Measurements from ENCODE around the gene OR4L1.
"Not testable (repeated sequence)": the region's sequence is repeated elsewhere in the genome, so short reads cannot be mapped to it uniquely, and the experiment has no call there.

OR4L1 gene, protein sequence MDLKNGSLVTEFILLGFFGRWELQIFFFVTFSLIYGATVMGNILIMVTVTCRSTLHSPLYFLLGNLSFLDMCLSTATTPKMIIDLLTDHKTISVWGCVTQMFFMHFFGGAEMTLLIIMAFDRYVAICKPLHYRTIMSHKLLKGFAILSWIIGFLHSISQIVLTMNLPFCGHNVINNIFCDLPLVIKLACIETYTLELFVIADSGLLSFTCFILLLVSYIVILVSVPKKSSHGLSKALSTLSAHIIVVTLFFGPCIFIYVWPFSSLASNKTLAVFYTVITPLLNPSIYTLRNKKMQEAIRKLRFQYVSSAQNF

DNA sequence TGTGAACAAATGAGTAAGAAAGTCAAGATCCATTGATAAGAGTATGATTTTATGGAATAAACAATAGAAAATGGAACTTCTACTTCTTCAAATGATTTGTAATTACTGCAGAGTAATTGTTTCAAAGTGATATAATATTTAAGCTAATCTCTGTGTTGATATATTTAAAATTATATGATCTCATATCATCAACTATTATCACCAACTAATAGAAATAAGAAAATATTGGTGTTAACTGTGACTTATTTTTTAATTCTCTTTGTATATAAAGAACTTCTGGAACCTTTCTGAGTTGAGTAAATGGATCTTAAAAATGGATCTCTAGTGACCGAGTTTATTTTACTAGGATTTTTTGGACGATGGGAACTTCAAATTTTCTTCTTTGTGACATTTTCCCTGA, at the start of gene OR4L1:
Gene OR4L1, plus strand, starts transcription at position 301 of the 400 bp plus-strand sequence. Its CDS starts 0 bp downstream, at position 301.
- DNase-seq (ENCODE audit: low read depth in 3 of 3): no peak

DNA sequence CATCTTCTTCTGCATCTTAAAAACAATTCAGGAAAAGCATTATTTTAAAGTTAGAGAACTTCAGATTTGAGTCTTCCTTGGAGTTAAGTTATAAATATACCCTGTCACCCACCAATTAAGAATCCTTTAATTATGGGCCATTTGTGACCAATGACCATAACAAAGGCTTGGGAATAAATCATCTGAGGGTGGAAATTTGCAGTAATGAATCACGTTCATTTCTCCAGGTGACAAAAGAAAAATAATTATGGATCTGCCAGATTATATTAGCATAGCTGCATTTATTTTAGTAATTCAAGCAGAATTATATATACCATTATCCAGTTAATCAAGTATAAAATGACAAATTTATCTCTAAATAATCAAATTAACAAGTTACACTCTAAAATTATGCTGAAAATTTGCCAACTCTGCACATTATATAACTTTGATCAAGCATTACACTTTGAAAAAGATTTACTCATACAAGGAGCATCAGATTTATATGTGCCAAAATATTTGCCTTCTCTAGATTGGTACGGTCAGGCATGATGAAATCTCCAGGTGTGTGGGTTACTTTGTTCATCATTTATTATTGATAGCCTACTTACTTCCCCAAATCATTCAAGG, 40.5 kb upstream of the OR4L1 start, which contains the start of gene OR4K14:
Gene OR4K14, minus strand, starts transcription at position 51 of the 609 bp plus-strand sequence. CDS start 4,114 bp downstream, outside the sequence.
- no peak for DNase-seq (ENCODE audit: low read depth in 3 of 3)

DNA sequence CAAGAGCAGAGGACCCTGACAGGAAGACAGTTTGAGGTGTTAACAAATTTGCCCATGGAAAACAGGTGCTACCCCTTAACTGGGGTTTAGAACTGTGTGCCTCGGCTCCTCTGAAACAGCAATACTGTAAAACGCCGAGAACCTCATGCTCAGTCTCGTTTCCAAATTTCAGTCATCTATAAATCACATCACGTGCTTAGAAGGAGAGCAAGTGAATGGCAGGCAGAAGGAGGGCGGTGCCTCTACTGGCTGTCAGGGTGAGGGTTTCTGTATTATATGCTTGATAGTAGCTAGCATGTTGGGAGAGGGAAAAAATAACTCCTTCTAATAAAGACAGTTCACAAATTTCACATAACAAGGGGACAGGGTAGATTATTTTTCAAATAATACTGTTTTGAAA, 28.8 kb upstream of the OR4L1 start:
- DNase-seq (ENCODE audit: low read depth in 3 of 3): no peak

DNA sequence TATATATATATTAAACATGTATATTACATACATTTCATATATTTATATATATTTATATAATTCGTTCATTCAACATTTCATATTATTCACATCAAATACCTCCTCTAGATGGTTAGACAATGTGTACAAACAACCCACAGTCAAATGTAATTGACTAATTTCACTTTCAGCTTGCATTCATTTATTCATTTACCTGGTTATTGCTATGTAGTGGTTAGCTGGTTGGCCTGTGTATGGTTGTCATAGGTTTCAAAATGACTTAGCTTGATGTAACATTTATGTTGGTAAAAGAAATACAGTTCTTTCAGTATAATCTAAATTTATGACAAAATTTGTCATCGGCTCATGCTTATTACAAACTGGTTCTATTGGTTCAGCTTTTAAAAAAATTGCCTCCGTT, 24.4 kb upstream of the OR4L1 start:
- DNase-seq (ENCODE audit: low read depth in 3 of 3): no peak

DNA sequence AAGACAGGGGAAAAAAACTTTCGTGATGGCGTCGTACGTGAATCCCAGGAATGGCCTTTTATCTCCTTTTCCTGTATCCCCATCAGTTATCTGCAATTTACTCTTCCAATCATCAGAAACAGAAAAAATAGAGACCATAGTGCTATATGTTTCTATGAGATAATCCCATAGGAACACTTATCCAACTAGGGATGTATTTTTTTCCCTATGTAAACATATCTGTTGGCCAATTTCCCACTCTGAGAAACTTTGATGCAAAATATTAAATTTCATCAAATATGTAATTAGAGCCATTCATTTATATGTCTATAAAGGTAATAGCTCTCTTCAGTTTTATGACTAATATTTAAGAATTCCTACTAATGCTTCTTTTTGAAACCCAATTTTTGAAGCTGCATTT, 23.9 kb upstream of the OR4L1 start, which contains the start of gene OR4K13:
Gene OR4K13, minus strand, starts transcription at position 101 of the 400 bp plus-strand sequence. CDS start 1,280 bp downstream, outside the sequence.
- no peak for DNase-seq (ENCODE audit: low read depth in 3 of 3)

DNA sequence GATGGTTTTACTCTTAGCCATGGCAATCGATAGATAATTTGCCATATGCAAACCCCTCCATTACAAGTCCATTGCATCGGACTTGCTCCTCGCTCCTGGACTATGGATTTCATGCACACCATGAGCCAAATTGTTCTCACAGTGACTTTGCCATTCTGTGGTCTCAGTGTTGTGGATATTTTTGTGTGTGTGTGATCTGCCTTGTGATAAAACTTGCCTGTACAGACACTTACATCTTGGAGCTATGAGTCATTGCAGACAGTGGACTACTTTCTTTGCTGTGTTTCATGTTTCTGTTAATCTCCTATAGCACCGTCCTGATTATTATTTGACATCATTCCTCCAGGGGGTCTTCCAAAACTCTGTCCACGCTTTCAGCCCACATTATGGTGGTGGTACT, 15.6 kb upstream of the OR4L1 start:
- DNase-seq (ENCODE audit: low read depth in 3 of 3): no peak

DNA sequence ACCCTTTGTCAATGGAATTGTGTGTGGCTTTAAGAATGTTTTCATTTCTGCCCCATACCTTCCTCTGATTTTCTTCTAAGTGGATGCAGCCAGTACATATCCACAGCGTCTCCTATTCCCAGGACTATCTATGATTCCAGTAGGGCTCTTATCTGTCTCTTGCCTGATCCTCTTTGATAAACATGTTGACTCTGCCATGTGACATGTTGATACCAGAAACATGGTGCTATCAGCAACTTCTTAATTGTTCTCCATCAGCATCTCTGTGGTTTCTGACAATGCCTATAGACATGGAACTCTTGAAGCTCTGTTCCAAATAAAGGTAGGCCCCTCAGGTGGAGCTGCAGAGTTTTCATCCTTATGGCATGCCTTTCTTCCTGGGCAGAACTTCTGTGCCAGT, 11.6 kb upstream of the OR4L1 start:
- no peak for DNase-seq (ENCODE audit: low read depth in 3 of 3)

DNA sequence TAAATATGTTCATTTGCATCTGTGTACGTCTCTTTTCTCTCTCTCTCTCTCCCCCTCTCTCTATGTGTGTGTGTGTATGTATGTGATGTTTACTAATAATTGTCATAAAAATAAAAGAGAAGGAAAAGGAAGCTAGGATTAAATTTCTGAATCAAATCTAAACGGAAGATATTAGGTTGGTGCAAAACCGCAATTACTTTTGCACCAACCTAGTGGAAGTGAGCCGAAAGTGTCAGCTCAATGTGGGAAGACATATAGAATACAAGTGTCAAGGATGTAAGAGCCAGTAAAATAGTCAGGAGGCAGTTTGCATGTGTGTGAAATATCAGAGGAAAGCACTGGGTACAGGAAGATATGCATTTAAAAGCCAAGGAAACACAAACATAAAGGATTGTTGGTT, 32.2 kb downstream of the OR4L1 start:
- no peak for DNase-seq (ENCODE audit: low read depth in 3 of 3)

DNA sequence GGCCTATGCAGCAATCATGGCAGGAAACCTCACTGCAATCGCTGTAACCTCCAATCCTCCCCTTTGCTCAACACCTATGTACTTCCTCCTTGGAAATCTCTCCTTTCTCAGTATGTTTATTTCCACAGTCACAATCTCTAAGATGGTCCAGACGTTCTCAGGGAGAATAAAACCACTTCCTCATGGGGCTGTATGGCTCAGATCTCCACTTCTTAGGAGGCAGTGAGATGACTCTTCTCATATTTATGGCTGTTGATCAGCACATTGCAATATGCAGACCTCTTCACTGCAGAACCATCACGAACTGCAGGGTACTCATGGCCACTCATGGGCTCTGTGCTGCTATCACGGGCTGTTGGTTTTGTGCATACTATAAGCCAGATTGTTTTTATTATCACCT, 33.6 kb downstream of the OR4L1 start:
- DNase-seq (ENCODE audit: low read depth in 3 of 3): no peak

DNA sequence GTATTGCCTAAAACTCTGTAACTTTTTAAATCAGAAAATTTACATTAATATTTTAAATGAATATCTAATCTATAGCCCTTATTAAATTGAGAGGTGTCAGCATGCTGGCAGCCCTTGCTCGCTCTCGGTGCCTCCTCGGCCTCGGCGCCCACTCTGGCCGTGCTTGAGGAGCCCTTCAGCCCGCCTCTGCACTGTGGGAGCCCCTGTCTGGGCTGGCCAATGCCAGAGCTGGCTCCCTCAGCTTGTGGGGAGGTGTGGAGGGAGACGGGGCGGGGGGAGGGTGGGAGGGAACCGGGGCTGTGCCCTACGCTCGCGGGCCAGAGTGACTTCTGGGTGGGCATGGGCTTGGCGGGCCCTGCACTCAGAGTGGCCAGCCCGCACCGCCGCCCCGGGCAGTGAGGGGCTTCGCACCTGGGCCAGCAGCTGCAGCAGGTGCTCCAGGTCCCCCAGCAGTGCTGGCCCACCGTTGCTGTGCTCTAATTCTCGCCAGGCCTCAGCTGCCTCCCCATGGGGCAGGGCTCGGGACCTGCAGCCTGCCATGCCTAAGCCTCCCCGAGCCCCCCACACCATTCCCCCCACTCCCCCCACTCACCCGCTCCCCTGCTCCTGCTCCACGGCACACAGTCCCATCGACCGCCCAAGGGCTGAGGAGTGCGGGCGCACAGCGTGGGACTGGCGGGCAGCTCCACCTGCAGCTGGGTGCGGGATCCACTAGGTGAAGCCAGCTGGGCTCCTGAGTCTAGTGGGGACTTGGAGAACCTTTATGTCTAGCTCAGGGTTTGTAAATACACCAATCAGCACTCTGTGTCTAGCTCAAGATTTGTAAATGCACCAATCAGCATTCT, 39.3 kb downstream of the OR4L1 start:
- DNase-seq (ENCODE audit: low read depth in 3 of 3): not testable (repeated sequence)

DNA sequence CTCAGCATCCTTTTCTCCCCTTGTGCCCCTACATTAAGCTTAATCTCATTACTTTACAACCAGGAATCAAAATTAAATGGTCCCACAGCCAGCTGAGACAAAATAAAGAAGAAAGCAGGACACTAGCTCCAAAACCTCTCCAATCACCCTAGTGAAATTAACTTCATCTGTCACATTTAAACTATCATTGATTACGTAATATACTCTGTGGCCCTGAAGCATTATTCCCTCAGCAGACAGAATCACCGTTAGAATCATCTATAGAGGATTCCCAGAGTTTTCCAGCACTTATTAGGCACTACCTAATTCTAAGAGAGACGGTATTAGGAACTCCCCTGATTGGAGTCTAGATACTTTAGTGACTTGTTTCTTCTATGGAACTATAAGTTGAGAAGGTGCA, 50.6 kb downstream of the OR4L1 start, which contains the start of gene OR4K17:
Gene OR4K17, plus strand, starts transcription at position 302 of the 400 bp plus-strand sequence. CDS start 6,761 bp downstream, outside the sequence.
- DNase-seq (ENCODE audit: low read depth in 3 of 3): no peak

Measured in stimulated activated CD4-positive, alpha-beta T cell treated with anti-CD3 and anti-CD28 coated beads, TNF-alpha, amount 100 ng/mL, for 4 hours (primary cell).